Neural crest cell (in vitro differentiated cells): ENCODE measurements around the gene EXOSC10. TPM values are rescaled to one million over a fixed set of nuclear protein-coding genes. Genes with fewer than 3 reads are reported as not detected.

Experiments used
- DNase-seq: peaks from one replicate; pipeline ENCODE4 v3.0.0; 2021; ENCODE audit warnings: low read depth, mixed read lengths, low spot score
- H3K27ac Mint-ChIP-seq: one replicate; pipeline ENCODE4 v1.8.0; 2021; ENCODE audit warnings: mild to moderate bottlenecking, mixed read lengths; ENCODE audit not compliant: unreplicated experiment
- H3K27me3 Mint-ChIP-seq: 2 replicates; pipeline ENCODE4 v1.8.0; 2021; ENCODE audit warnings: low read depth, mild to moderate bottlenecking, mixed read lengths
- H3K36me3 Mint-ChIP-seq: 2 replicates; pipeline ENCODE4 v1.8.0; 2021; ENCODE audit warnings: low read depth, mild to moderate bottlenecking, mixed read lengths
- H3K4me1 Mint-ChIP-seq: 2 replicates; pipeline ENCODE4 v1.8.0; 2021; ENCODE audit warnings: mixed read lengths
- H3K4me3 Mint-ChIP-seq: one replicate; pipeline ENCODE4 v1.8.0; 2021; ENCODE audit warnings: mild to moderate bottlenecking, mixed read lengths
- H3K9me3 Mint-ChIP-seq: 2 replicates; pipeline ENCODE4 v1.8.0; 2021; ENCODE audit warnings: mixed read lengths
- total RNA-seq: library from RNA; stranded (reverse); gene quantifications from 2 replicates; pipeline ENCODE4 v1.2.1, GENCODE V29; 2021
- TF ChIP-seq, protein P1 (sequence below): fragments of 200-600 bp; sonication (generic); conservative IDR thresholded peaks from 2 replicates; pipeline ENCODE4 v1.5.0; 2021; ENCODE audit warnings: antibody characterized with exemption, mild to moderate bottlenecking

Gene EXOSC10
- total RNA-seq, 1 donor from 2014 or later = 127 TPM

DNA sequence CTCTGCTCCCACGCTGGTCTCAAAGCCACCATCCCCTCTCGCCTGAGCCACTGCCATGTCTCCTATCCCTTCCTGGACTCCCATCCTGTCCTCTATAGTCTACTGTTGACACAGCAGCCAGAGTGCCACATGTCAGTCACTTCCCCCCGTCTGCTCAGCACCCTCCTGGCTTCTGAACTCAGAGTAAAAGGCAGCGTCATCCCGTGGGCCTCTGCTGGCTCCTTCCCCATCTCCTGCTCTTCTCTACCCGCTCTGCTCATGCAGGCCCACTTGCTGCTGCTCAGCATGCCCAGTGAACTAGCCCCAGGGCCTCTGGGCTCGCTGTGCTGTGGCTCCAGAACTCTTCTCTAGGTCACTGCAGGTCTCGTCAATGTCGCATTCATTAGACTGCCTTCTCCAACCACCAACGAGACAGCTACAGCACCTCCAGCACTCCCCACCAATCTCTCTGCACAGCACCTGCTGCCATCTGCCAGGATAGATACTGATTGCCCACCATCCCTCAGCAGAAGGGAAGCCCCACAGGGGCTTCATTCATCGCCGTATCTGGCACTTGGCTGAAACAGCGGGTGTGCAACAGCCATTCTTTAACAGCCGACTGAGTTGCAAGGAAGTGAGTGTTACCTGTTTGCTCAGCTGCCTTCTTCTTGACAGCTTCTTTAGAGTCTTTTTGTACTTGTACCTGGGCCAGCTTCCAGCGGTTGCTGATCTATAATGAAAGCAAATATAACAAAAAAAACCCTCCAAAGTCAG lies 28.0 kb downstream of the EXOSC10 start:
- DNase-seq = no peak
- H3K4me1 Mint-ChIP-seq = peaks cover 3% of the 10 kb centered on the region
- peaks cover 17% of the 10 kb centered on the region for H3K36me3 Mint-ChIP-seq
- H3K27me3 Mint-ChIP-seq = no peaks in the 10 kb centered on the region
- TF ChIP-seq, protein P1, sequence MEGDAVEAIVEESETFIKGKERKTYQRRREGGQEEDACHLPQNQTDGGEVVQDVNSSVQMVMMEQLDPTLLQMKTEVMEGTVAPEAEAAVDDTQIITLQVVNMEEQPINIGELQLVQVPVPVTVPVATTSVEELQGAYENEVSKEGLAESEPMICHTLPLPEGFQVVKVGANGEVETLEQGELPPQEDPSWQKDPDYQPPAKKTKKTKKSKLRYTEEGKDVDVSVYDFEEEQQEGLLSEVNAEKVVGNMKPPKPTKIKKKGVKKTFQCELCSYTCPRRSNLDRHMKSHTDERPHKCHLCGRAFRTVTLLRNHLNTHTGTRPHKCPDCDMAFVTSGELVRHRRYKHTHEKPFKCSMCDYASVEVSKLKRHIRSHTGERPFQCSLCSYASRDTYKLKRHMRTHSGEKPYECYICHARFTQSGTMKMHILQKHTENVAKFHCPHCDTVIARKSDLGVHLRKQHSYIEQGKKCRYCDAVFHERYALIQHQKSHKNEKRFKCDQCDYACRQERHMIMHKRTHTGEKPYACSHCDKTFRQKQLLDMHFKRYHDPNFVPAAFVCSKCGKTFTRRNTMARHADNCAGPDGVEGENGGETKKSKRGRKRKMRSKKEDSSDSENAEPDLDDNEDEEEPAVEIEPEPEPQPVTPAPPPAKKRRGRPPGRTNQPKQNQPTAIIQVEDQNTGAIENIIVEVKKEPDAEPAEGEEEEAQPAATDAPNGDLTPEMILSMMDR = no peak
- H3K9me3 Mint-ChIP-seq = no peaks in the 10 kb centered on the region
- peak overlapping the region; percentile 58 for H3K27ac Mint-ChIP-seq
- no peak overlapping the region for H3K4me3 Mint-ChIP-seq

- H3K27ac Mint-ChIP-seq = no peak overlapping the region
- TF ChIP-seq, protein P1 = no peak
These were observed 28.8 kb downstream of the EXOSC10 start for GRCh38 chr1:11070876-11071275.

DNA sequence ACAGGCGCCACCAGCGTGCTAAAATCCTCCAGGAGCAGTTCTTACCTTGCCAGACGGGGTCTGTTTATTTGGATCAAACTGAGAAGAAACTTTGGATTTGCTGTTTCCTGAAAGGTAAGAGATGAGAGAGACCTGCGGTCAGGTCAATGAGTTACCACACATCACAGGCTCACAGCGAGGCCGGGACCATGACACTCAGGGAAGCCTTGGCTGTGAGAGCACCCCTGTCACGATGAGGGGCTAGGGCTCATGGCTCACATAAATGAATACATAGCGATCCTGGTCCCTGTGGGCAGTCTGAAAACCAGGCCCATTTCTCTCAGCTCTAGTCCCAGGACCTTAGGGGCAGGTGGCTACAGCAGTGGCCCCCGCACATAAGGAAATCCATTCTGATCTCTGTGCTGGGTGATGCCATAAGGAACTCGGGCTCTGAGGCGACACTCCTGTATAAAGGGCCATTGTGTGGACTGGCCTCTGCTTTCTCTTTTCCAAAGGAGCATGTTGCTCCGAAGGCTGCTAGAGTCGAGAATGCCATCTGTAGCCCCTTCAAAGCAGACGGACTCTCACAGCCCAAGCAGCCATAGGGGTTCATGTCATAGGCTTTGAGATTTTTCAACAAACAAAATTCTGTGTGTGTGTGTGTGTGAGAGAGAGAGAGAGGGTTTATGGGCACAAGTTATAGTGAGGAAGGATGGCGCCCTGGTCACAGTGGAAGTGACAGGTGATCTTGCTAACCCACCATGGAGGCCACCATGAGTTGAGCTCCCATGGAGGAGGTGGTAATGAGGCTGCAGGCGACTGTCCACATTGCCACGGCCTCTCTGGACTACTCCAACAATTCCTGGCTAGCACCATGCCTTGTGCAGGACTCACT lies 30.8 kb downstream of the EXOSC10 start:
- DNase-seq = no peak
- no peaks in the 10 kb centered on the region for H3K27me3 Mint-ChIP-seq
- H3K4me1 Mint-ChIP-seq = peaks cover 3% of the 10 kb centered on the region
- H3K36me3 Mint-ChIP-seq = peaks cover 27% of the 10 kb centered on the region
- no peak overlapping the region for H3K4me3 Mint-ChIP-seq
- TF ChIP-seq, protein P1 = no peak
- H3K9me3 Mint-ChIP-seq = no peaks in the 10 kb centered on the region
- peak overlapping the region; percentile 69 for H3K27ac Mint-ChIP-seq

More at GRCh38 chr1:11070876-11071275, 28.8 kb downstream of the EXOSC10 start:
- Mint-ChIP-seq H3K27me3 (no peaks in the 10 kb centered on the region), H3K9me3 (no peaks in the 10 kb centered on the region), H3K36me3 (peaks cover 22% of the 10 kb centered on the region), H3K4me1 (peaks cover 3% of the 10 kb centered on the region), H3K4me3 (no peak overlapping the region)
- DNase-seq = no peak

DNA sequence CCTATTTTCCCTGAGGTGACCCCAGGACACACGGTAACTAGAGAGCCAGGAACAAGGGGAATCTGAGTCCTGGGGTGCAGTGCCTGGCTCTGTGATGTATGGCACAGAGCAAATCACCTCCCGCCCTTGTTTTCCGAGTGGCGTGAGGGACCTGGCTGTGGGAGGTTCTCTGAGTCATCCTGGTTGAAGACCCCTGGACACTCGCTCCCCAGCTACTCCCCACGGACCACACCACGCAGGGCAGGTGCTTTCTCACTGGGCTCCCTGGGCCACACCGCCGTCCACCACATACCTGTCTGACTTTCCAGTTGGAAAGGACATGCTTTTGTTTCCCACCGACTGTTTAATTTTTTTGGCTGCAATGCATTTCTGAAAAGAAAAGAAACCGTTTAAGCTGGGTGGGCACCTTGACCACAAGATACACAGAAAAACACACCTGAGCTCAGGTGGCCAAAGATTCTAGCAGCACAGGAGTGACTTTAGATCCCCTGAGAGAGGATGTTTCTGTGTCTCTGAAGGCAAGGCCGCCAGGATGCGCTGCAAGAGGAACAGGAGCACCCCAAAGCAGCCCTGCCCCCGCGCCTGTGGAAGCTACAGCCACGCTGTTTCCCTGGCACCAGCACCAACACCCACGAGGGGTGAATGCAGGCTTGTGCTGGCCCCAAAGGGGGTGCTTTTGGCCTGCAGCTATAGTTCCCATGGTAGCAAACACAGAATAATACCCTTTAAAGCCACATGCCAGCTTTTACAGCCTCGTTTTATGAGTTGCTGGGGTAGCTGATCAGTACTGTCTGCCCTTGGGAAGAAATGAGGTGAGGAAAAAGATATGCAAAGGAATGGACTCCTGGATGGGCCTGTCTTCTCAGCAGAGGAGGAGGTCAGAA lies 31.7 kb downstream of the EXOSC10 start:
- peak overlapping the region; percentile 19 for H3K27ac Mint-ChIP-seq
- peaks cover 27% of the 10 kb centered on the region for H3K36me3 Mint-ChIP-seq
- H3K4me1 Mint-ChIP-seq = peaks cover 3% of the 10 kb centered on the region
- H3K27me3 Mint-ChIP-seq = no peaks in the 10 kb centered on the region
- no peak for DNase-seq
- no peaks in the 10 kb centered on the region for H3K9me3 Mint-ChIP-seq
- H3K4me3 Mint-ChIP-seq = no peak overlapping the region
- TF ChIP-seq, protein P1 = no peak

DNA sequence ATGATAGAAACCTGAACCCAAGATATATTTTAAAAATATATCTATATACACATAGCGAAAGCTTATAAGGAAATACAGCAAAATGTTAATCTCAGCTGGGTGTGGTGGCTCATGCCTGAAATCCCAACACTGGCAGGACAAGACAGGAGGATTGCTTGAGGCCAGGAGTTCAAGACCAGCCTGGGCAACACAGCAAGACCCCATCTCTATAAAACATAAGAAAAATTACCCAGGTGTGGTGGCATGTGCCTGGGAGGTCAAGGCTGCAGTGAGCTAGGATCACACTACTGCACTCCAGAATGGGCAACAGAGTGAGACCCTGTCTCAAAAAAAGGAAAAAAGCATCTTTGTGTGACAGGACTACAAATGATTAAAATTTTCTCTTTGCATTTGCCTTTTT lies 33.9 kb downstream of the EXOSC10 start:
- no peaks in the 10 kb centered on the region for H3K9me3 Mint-ChIP-seq
- no peak overlapping the region for H3K27ac Mint-ChIP-seq
- TF ChIP-seq, protein P1 = no peak
- H3K4me3 Mint-ChIP-seq = peak overlapping the region; percentile 61
- DNase-seq = no peak
- no peaks in the 10 kb centered on the region for H3K27me3 Mint-ChIP-seq
- H3K4me1 Mint-ChIP-seq = peaks cover 20% of the 10 kb centered on the region
- peaks cover 19% of the 10 kb centered on the region for H3K36me3 Mint-ChIP-seq
